OCI-LY1 (cell line): ENCODE measurements around the gene SHH.

Experiments used
- H2AFZ ChIP-seq: fragments of 200-600 bp; sonication (generic), shearing (Covaris generic); 2 replicates; pipeline ENCODE4 v1.6.0; 2014; ENCODE audit warnings: antibody characterized with exemption, mild to moderate bottlenecking, low read length
- H3F3A ChIP-seq: fragments of 200-600 bp; sonication (generic), shearing (Covaris generic); 2 replicates; pipeline ENCODE4 v1.6.0; 2014; ENCODE audit warnings: mild to moderate bottlenecking, antibody characterized with exemption, low read length, moderate library complexity; ENCODE audit not compliant: insufficient read depth
- H3K27ac ChIP-seq: fragments of 200-600 bp; sonication (generic); 2 replicates; pipeline ENCODE4 v1.5.1; 2014; ENCODE audit warnings: low read length, mixed run types, mild to moderate bottlenecking, low read depth; ENCODE audit not compliant: poor library complexity, severe bottlenecking
- H3K27me3 ChIP-seq: fragments of 200-600 bp; sonication (generic); 2 replicates; pipeline ENCODE4 v1.6.0; 2014; ENCODE audit warnings: antibody characterized with exemption, mild to moderate bottlenecking, low read length, moderate library complexity; ENCODE audit not compliant: insufficient read depth
- H3K36me3 ChIP-seq: fragments of 200-600 bp; sonication (generic); 2 replicates; pipeline ENCODE4 v1.6.1; 2014; ENCODE audit warnings: mild to moderate bottlenecking, antibody characterized with exemption, low read length, moderate library complexity, mixed read lengths; ENCODE audit not compliant: insufficient read depth
- H3K4me1 ChIP-seq: fragments of 200-600 bp; sonication (generic); 2 replicates; pipeline ENCODE4 v1.5.1; 2014; ENCODE audit warnings: mild to moderate bottlenecking, low read length, moderate library complexity; ENCODE audit not compliant: insufficient read depth, severe bottlenecking
- H3K4me2 ChIP-seq: fragments of 200-600 bp; sonication (generic), shearing (Covaris generic); 2 replicates; pipeline ENCODE4 v1.6.1; 2014; ENCODE audit warnings: low read length
- H3K4me3 ChIP-seq: fragments of 200-600 bp; sonication (generic); 2 replicates; pipeline ENCODE4 v1.5.1; 2014; ENCODE audit warnings: low read length, low read depth, mild to moderate bottlenecking, mixed read lengths; ENCODE audit not compliant: poor library complexity, severe bottlenecking
- H3K79me2 ChIP-seq: fragments of 200-600 bp; shearing (Covaris generic); 2 replicates; pipeline ENCODE4 v1.6.1; 2016; ENCODE audit warnings: mixed run types, low read length, mixed read lengths; ENCODE audit not compliant: insufficient read depth
- H3K9ac ChIP-seq: fragments of 200-600 bp; sonication (generic), shearing (Covaris generic); 2 replicates; pipeline ENCODE4 v1.6.1; 2014; ENCODE audit warnings: mild to moderate bottlenecking, low read length, mixed read lengths
- H3K9me2 ChIP-seq: fragments of 200-600 bp; sonication (generic), shearing (Covaris generic); 2 replicates; pipeline ENCODE4 v1.6.1; 2014; ENCODE audit warnings: low read depth, mild to moderate bottlenecking, low read length, mixed read lengths
- H3K9me3 ChIP-seq: fragments of 200-600 bp; shearing (Covaris generic); 2 replicates; pipeline ENCODE4 v1.6.1; 2014; ENCODE audit warnings: low read length, mixed read lengths
- H4K20me1 ChIP-seq: fragments of 200-600 bp; sonication (generic), shearing (Covaris generic); 2 replicates; pipeline ENCODE4 v1.6.0; 2016; ENCODE audit warnings: mild to moderate bottlenecking, low read length; ENCODE audit not compliant: insufficient read depth
- CTCF ChIP-seq: fragments of 200-600 bp; sonication (generic), shearing (Covaris generic); IDR thresholded peaks from 2 replicates; pipeline ENCODE4 v1.5.1; 2017; ENCODE audit warnings: mild to moderate bottlenecking, antibody characterized with exemption, low read length, moderate library complexity, mixed read lengths
- EZH2 ChIP-seq: fragments of 200-600 bp; sonication (generic), shearing (Covaris generic); IDR thresholded peaks from 2 replicates; pipeline ENCODE4 v1.8.0; 2017; ENCODE audit warnings: borderline replicate concordance, mixed run types, mild to moderate bottlenecking, antibody characterized with exemption, low read length, moderate library complexity, mixed read lengths

The SHH gene

GRCh38 chr7:155805826-155806095, 6.5 kb downstream of the SHH start:
- Histone ChIP-seq H3K4me1 (no peaks in the 10 kb centered on the region), H4K20me1 (no peaks in the 10 kb centered on the region), H3K4me3 (no peak overlapping the region), H3K9me3 (no peaks in the 10 kb centered on the region), H3K27ac (no peak overlapping the region), H3K36me3 (no peaks in the 10 kb centered on the region), H2AFZ (no peak overlapping the region), H3K9ac (no peak overlapping the region), H3K9me2 (no peaks in the 10 kb centered on the region), H3K27me3 (no peaks in the 10 kb centered on the region; the same call in 1 of the 2 replicates), H3F3A (no peaks in the 10 kb centered on the region), H3K79me2 (no peaks in the 10 kb centered on the region), H3K4me2 (no peak overlapping the region)
- TF ChIP-seq CTCF (no peak), EZH2 (no peak)

- no peaks in the 10 kb centered on the region for H3K9me3 ChIP-seq
- no peaks in the 10 kb centered on the region for H3K36me3 ChIP-seq
- no peaks in the 10 kb centered on the region for H3K79me2 ChIP-seq
- H3K4me1 ChIP-seq: no peaks in the 10 kb centered on the region
- no peaks in the 10 kb centered on the region for H3F3A ChIP-seq
- H4K20me1 ChIP-seq: no peaks in the 10 kb centered on the region
- no peak overlapping the region for H3K9ac ChIP-seq
- H3K4me3 ChIP-seq: no peak overlapping the region
- H3K9me2 ChIP-seq: no peaks in the 10 kb centered on the region
- H3K27me3 ChIP-seq: no peaks in the 10 kb centered on the region; the same call in 1 of the 2 replicates
- no peak for TF ChIP-seq CTCF
- no peak for TF ChIP-seq EZH2
- no peak overlapping the region for H3K4me2 ChIP-seq
- H3K27ac ChIP-seq: no peak overlapping the region
- no peak overlapping the region for H2AFZ ChIP-seq
These were observed 7.1 kb downstream of the SHH start for GRCh38 chr7:155804897-155805825.

GRCh38 chr7:155804431-155804831, 7.8 kb downstream of the SHH start:
- H3K9ac ChIP-seq: no peak overlapping the region
- TF ChIP-seq CTCF: no peak
- TF ChIP-seq EZH2: no peak
- H3K9me2 ChIP-seq: no peaks in the 10 kb centered on the region
- H3K9me3 ChIP-seq: no peaks in the 10 kb centered on the region
- H3K4me3 ChIP-seq: no peak overlapping the region
- H3K4me2 ChIP-seq: no peak overlapping the region
- no peaks in the 10 kb centered on the region for H4K20me1 ChIP-seq
- H3K36me3 ChIP-seq: no peaks in the 10 kb centered on the region
- no peaks in the 10 kb centered on the region for H3K79me2 ChIP-seq
- H3K27ac ChIP-seq: no peak overlapping the region
- no peak overlapping the region for H2AFZ ChIP-seq
- H3F3A ChIP-seq: no peaks in the 10 kb centered on the region
- peaks cover 2% of the 10 kb centered on the region for H3K27me3 ChIP-seq
- no peaks in the 10 kb centered on the region for H3K4me1 ChIP-seq
